Suprapubic skin (tissue), 3 donors: ENCODE measurements around the gene SPOCK1.

ENCODE experiments used
- EP300 ChIP-seq: sonication (generic); formaldehyde crosslinking; IDR thresholded peaks from one replicate; pipeline ENCODE4 v1.6.1; 2017; ENCODE audit warnings: antibody characterized with exemption
- POLR2A ChIP-seq, 2 donors: fragments of 450-650 bp; IDR thresholded peaks; one replicate each; pipeline ENCODE4 v1.6.1; 2017; ENCODE audit warnings: antibody characterized with exemption in 2 of 2, mild to moderate bottlenecking in 2 of 2, moderate library complexity in 2 of 2
- TF ChIP-seq, protein P1 (sequence below), 2 donors: fragments of 200-600 bp in 1 of 2; fragments of 450-650 bp in 1 of 2; sonication (generic) in 1 of 2; IDR thresholded peaks; one replicate each; pipeline ENCODE4 v1.5.1; 2016 to 2019; ENCODE audit warnings: antibody characterized with exemption in 2 of 2, mild to moderate bottlenecking in 1 of 2, moderate library complexity in 1 of 2

DNA sequence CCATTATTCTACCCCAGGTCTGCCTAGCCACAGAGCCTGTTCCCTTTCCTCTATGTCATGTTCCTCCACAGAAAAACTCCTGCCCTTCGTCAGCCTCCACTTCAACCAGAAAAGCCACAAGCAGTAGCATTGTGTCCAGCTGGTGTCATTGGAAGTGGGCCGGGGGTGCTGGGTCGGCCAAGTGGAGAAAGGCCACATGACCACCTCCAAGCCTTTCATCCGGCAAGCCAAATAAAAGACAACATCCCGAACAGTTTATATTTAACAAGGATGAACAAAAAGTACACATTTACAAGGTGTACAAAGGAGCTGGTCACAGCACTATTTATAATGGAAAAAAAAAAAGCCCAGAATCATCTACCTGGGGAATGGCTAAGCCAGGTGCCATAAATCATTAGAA lies 16.1 kb upstream of the SPOCK1 start:
- TF ChIP-seq, protein P1, sequence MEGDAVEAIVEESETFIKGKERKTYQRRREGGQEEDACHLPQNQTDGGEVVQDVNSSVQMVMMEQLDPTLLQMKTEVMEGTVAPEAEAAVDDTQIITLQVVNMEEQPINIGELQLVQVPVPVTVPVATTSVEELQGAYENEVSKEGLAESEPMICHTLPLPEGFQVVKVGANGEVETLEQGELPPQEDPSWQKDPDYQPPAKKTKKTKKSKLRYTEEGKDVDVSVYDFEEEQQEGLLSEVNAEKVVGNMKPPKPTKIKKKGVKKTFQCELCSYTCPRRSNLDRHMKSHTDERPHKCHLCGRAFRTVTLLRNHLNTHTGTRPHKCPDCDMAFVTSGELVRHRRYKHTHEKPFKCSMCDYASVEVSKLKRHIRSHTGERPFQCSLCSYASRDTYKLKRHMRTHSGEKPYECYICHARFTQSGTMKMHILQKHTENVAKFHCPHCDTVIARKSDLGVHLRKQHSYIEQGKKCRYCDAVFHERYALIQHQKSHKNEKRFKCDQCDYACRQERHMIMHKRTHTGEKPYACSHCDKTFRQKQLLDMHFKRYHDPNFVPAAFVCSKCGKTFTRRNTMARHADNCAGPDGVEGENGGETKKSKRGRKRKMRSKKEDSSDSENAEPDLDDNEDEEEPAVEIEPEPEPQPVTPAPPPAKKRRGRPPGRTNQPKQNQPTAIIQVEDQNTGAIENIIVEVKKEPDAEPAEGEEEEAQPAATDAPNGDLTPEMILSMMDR (IDR thresholded peaks at IDR 0.05): no peak
- TF ChIP-seq POLR2A (IDR thresholded peaks at IDR 0.05) (no peak), EP300 (no peak)
